ENCODE measurements around the gene CLDN5.

DNA sequence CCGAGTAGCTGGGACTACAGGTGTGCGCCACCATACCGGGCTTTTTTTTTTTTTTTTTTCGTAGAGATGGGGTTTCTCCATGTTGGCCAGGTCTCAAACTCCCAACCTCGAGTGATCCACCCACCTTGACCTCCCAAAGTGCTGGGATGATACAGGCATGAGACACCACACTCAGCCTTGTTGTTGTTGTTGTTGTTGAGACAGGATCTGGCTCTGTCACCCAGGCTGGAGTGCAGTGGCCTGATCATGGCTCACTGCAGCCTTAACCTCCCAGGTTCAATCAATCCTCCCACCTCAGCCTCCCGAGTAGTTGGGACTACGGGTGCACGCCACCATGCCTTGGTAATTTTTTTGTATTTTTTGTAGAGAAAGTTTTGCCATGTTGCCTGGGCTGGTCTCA is 23.4 kb upstream of the CLDN5 start:
- TF ChIP-seq, protein P1, sequence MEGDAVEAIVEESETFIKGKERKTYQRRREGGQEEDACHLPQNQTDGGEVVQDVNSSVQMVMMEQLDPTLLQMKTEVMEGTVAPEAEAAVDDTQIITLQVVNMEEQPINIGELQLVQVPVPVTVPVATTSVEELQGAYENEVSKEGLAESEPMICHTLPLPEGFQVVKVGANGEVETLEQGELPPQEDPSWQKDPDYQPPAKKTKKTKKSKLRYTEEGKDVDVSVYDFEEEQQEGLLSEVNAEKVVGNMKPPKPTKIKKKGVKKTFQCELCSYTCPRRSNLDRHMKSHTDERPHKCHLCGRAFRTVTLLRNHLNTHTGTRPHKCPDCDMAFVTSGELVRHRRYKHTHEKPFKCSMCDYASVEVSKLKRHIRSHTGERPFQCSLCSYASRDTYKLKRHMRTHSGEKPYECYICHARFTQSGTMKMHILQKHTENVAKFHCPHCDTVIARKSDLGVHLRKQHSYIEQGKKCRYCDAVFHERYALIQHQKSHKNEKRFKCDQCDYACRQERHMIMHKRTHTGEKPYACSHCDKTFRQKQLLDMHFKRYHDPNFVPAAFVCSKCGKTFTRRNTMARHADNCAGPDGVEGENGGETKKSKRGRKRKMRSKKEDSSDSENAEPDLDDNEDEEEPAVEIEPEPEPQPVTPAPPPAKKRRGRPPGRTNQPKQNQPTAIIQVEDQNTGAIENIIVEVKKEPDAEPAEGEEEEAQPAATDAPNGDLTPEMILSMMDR (IDR thresholded peaks at IDR 0.05): no peak
- TF ChIP-seq EZH2phosphoT487 (IDR thresholded peaks at IDR 0.05) (no peak), EZH2 (IDR thresholded peaks at IDR 0.05) (no peak)

Data from neural progenitor cell (in vitro differentiated cells).